H1 (cell line): ENCODE results near the gene C16orf90. TPM values are rescaled to one million over a fixed set of nuclear protein-coding genes. Genes with fewer than 3 reads are reported as not detected.

Source experiments
- CTCF ChIA-PET: fragments of 300-600 bp; sonication (Branson Sonifier 250); formaldehyde crosslinking; loops from one replicate; lab custom pipeline; 2021; ENCODE audit not compliant: partially characterized antibody; lab: Charles Lee
- POLR2A ChIA-PET: fragments of 300-600 bp; sonication (Branson Sonifier 250); formaldehyde crosslinking; loops from one replicate; lab custom pipeline; 2021; ENCODE audit warnings: inconsistent platforms; ENCODE audit not compliant: partially characterized antibody; lab: Charles Lee
- DNase-seq, 2 experiments: peaks; one replicate each; pipeline versions ENCODE4 v3.0.0 to v3.0.0-alpha.2; 2010 to 2022; ENCODE audit warnings: low spot score in 2 of 2, low read depth in 1 of 2, mixed read lengths in 1 of 2
- FAIRE-seq: peaks from 2 replicates; lab custom pipeline; 2011; peaks lifted over from hg19 to GRCh38; lab: Jason Lieb, UNC
- H2AFZ ChIP-seq: 2 replicates; pipeline ENCODE4 v1.8.1; 2012; ENCODE audit warnings: low read length, inconsistent platforms
- H2AK5ac ChIP-seq: 2 replicates; pipeline ENCODE4 v1.6.1; 2013; ENCODE audit warnings: low read depth, low read length
- H2BK120ac ChIP-seq: replicated peaks from 2 replicates; pipeline ENCODE3; 2013; ENCODE audit warnings: low read depth, low read length, inconsistent platforms
- H2BK12ac ChIP-seq: 2 replicates; pipeline ENCODE4 v1.6.1; 2013; ENCODE audit warnings: low read depth, low read length
- H2BK15ac ChIP-seq: 2 replicates; pipeline ENCODE4 v1.6.1; 2013; ENCODE audit warnings: low read length
- H2BK20ac ChIP-seq: 2 replicates; pipeline ENCODE4 v1.6.1; 2013; ENCODE audit warnings: low read length
- H2BK5ac ChIP-seq: 2 replicates; pipeline ENCODE4 v1.6.1; 2013; ENCODE audit warnings: low read depth, low read length
- H3K14ac ChIP-seq: 2 replicates; pipeline ENCODE4 v1.6.1; 2013; ENCODE audit warnings: inconsistent platforms; ENCODE audit not compliant: insufficient read length
- H3K18ac ChIP-seq: 2 replicates; pipeline ENCODE4 v1.6.1; 2013; ENCODE audit warnings: low read length; ENCODE audit errors: extremely low read depth
- H3K23ac ChIP-seq: 2 replicates; pipeline ENCODE4 v1.6.1; 2013; ENCODE audit warnings: inconsistent platforms; ENCODE audit not compliant: insufficient read length
- H3K23me2 ChIP-seq: 2 replicates; pipeline ENCODE4 v1.6.1; 2013; ENCODE audit warnings: low read depth, low read length
- H3K27ac ChIP-seq: 2 replicates; pipeline ENCODE4 v1.6.1; 2011; ENCODE audit warnings: low read depth, low read length, inconsistent platforms
- H3K27me3 ChIP-seq, 4 experiments: replicated peaks in 1 of 4; 1 replicate in 1 of 4; 2 replicates in 3 of 4; pipeline versions ENCODE4 v1.6.1 to v1.8.1; 2011 to 2013; ENCODE audit warnings: low read length in 3 of 4, mild to moderate bottlenecking in 3 of 4, inconsistent platforms in 2 of 4, mixed read lengths in 2 of 4, moderate library complexity in 1 of 4; ENCODE audit not compliant: control insufficient read depth in 3 of 4, insufficient read depth in 3 of 4; ENCODE audit errors: extremely low read depth in 1 of 4
- H3K36me3 ChIP-seq, 4 experiments: 2 replicates each; pipeline versions ENCODE4 v1.6.1 to v1.8.1; 2011 to 2013; ENCODE audit warnings: mild to moderate bottlenecking in 4 of 4, low read length in 3 of 4, moderate library complexity in 2 of 4, control low read depth in 1 of 4, inconsistent platforms in 1 of 4; ENCODE audit not compliant: insufficient read depth in 4 of 4, control insufficient read depth in 2 of 4
- H3K4ac ChIP-seq: replicated peaks from 2 replicates; pipeline ENCODE3; 2013; ENCODE audit warnings: low read length, low read depth, mixed read lengths, inconsistent platforms; ENCODE audit not compliant: insufficient read length
- H3K4me1 ChIP-seq, 4 experiments: replicated peaks in 1 of 4; 1 replicate in 1 of 4; 2 replicates in 3 of 4; pipeline versions ENCODE4 v1.6.1 to v1.8.1; 2011 to 2013; ENCODE audit warnings: low read length in 3 of 4, inconsistent platforms in 2 of 4, mixed read lengths in 1 of 4; ENCODE audit not compliant: insufficient read depth in 4 of 4, control insufficient read depth in 3 of 4
- H3K4me2 ChIP-seq, 2 experiments: 2 replicates each; pipeline versions ENCODE4 v1.6.1 to v1.8.1; 2011 to 2013; ENCODE audit warnings: low read depth in 2 of 2, low read length in 2 of 2, control low read depth in 1 of 2, inconsistent platforms in 1 of 2, mild to moderate bottlenecking in 1 of 2; ENCODE audit not compliant: insufficient read depth in 1 of 2
- H3K4me3 ChIP-seq, 4 experiments: fragments of 200-600, 300-600 bp in 1 of 4; sonication (generic), shearing (Covaris generic), sonication (Bioruptor Twin) in 1 of 4; 2 replicates each; pipeline versions ENCODE4 v1.5.1 to v1.8.1; 2011 to 2016; ENCODE audit warnings: low read length in 4 of 4, low read depth in 3 of 4, control low read depth in 2 of 4, inconsistent platforms in 2 of 4, mild to moderate bottlenecking in 2 of 4, mixed read lengths in 1 of 4, moderate library complexity in 1 of 4; ENCODE audit not compliant: insufficient read depth in 2 of 4; ENCODE audit errors: extremely low read depth in 1 of 4
- H3K56ac ChIP-seq: replicated peaks from 2 replicates; pipeline ENCODE3; 2013; ENCODE audit warnings: low read depth, mild to moderate bottlenecking, mixed read lengths, low read length, inconsistent platforms; ENCODE audit not compliant: insufficient read length
- H3K79me1 ChIP-seq: 2 replicates; pipeline ENCODE4 v1.6.1; 2013; ENCODE audit warnings: low read depth, low read length, control low read depth
- H3K79me2 ChIP-seq, 2 experiments: 2 replicates each; pipeline versions ENCODE4 v1.6.1 to v1.8.1; 2012 to 2013; ENCODE audit warnings: low read length in 2 of 2, mild to moderate bottlenecking in 2 of 2, inconsistent platforms in 1 of 2; ENCODE audit not compliant: insufficient read depth in 2 of 2, control insufficient read depth in 1 of 2
- H3K9ac ChIP-seq, 4 experiments: replicated peaks in 1 of 4; 1 replicate in 1 of 4; 2 replicates in 3 of 4; pipeline versions ENCODE4 v1.6.1 to v1.8.1; 2011 to 2013; ENCODE audit warnings: low read depth in 3 of 4, low read length in 3 of 4, control low read depth in 2 of 4, mild to moderate bottlenecking in 2 of 4, moderate library complexity in 2 of 4, inconsistent platforms in 1 of 4; ENCODE audit errors: extremely low read depth in 1 of 4
- H3K9me3 ChIP-seq, 2 experiments: 2 replicates each; pipeline versions ENCODE4 v1.6.1 to v1.8.1; 2012 to 2013; ENCODE audit warnings: mild to moderate bottlenecking in 2 of 2, moderate library complexity in 2 of 2, control low read depth in 1 of 2, inconsistent platforms in 1 of 2, low read depth in 1 of 2, low read length in 1 of 2, mixed read lengths in 1 of 2; ENCODE audit not compliant: insufficient read depth in 2 of 2
- H4K20me1 ChIP-seq, 2 experiments: replicated peaks in 1 of 2; 2 replicates each; pipeline versions ENCODE3 to v1.8.1; 2011 to 2013; ENCODE audit warnings: inconsistent platforms in 2 of 2, low read length in 2 of 2, mild to moderate bottlenecking in 1 of 2; ENCODE audit not compliant: insufficient read depth in 2 of 2, control insufficient read depth in 1 of 2
- H4K5ac ChIP-seq: 2 replicates; pipeline ENCODE4 v1.6.1; 2013; ENCODE audit warnings: low read length, low read depth, mixed read lengths, inconsistent platforms; ENCODE audit not compliant: insufficient read length
- H4K8ac ChIP-seq: 2 replicates; pipeline ENCODE4 v1.8.0; 2013; ENCODE audit warnings: mild to moderate bottlenecking, moderate library complexity, low read length, inconsistent platforms; ENCODE audit not compliant: insufficient read depth; ENCODE audit errors: extremely low read depth
- H4K91ac ChIP-seq: replicated peaks from 2 replicates; pipeline ENCODE3; 2013; ENCODE audit warnings: low read length, mixed read lengths, inconsistent platforms; ENCODE audit not compliant: insufficient read length
- ASH2L ChIP-seq: fragments of 200-600, 300-600 bp; sonication (generic); IDR thresholded peaks from one replicate; pipeline ENCODE4 v1.7.1; 2017; ENCODE audit warnings: low read length
- CEBPB ChIP-seq: IDR thresholded peaks from 2 replicates; pipeline ENCODE4 v1.6.1; 2012; ENCODE audit warnings: low read depth, low read length
- CHD2 ChIP-seq: IDR thresholded peaks from 2 replicates; pipeline ENCODE4 v1.6.1; 2012; ENCODE audit warnings: low read length, improper control_type of control experiment
- EZH2 ChIP-seq: fragments of 200-600 bp; sonication (generic); IDR thresholded peaks from 2 replicates; pipeline ENCODE4 v1.7.1; 2012; ENCODE audit warnings: low read depth, mild to moderate bottlenecking, moderate library complexity, low read length, inconsistent platforms; ENCODE audit not compliant: severe bottlenecking
- POU5F1 ChIP-seq: IDR thresholded peaks from 2 replicates; pipeline ENCODE4 v1.6.1; 2011; ENCODE audit warnings: low read depth, mild to moderate bottlenecking, low read length, moderate library complexity
- WGBS, 2 experiments: shearing (Covaris generic) in 1 of 2; methylation state at CpG; one replicate each; pipeline versions ENCODE4 v1.1.6 to v1.1.7; 2013 to 2015; ENCODE audit warnings: low lambda C conversion rate in 2 of 2, mixed read lengths in 2 of 2, inconsistent platforms in 1 of 2, low coverage in 1 of 2, missing lambda C conversion rate in 1 of 2; ENCODE audit not compliant: insufficient replicate concordance in 2 of 2, insufficient coverage in 1 of 2, insufficient read length in 1 of 2; ENCODE audit errors: extremely low coverage in 1 of 2, missing lambda C conversion rate in 1 of 2; 5-methylcytosine and 5-hydroxymethylcytosine counted together
- polyA plus RNA-seq, 7 experiments: library from polyadenylated mRNA; depleted of rRNA in 3 of 7; stranded (reverse) in 5 of 7; unstranded in 2 of 7; fragments of >200 nt in 5 of 7; fragments of 200-250 nt in 2 of 7; gene quantifications; 1 replicate in 5 of 7; 2 replicates in 1 of 7; 4 replicates in 1 of 7; pipeline versions ENCODE4 v1.2.1 to v1.2.3, GENCODE V29; 2011 to 2013; ENCODE audit warnings: missing spikeins in 2 of 7, mixed read lengths in 2 of 7
- total RNA-seq: library from RNA; stranded (reverse); fragmentation: NEBNext Ultra II Directional; extraction: Animal tissue kit (Norgen Biotek cat#: 25700); gene quantifications from 2 replicates; pipeline ENCODE4 v1.2.1, GENCODE V29; 2021

Gene C16orf90
- total and polyA plus RNA-seq, 2 of the 8 experiments (the other 6 are each of a cell fraction or from before 2014, with no cell fraction given): not detected

GRCh38 chr16:3530371-3530914 is 35.2 kb upstream of the C16orf90 start:
- Histone ChIP-seq H3K9ac (no peak overlapping the region), H3K56ac (no peak overlapping the region), H4K8ac (no peak overlapping the region), H2BK20ac (no peak overlapping the region), H2BK120ac (no peak overlapping the region), H3K36me3 (peaks cover 0 to 18% (median 8%) of the 10 kb centered on the region in 4 experiments; a peak in 4 of 8 replicates), H2BK12ac (no peak overlapping the region), H3K23ac (no peak overlapping the region), H2AK5ac (no peak overlapping the region), H3K14ac (no peak overlapping the region), H3K23me2 (no peaks in the 10 kb centered on the region), H3K79me2 (no peaks in the 10 kb centered on the region), H3K4ac (no peak overlapping the region), H2BK15ac (no peak overlapping the region), H3K4me1 (no peaks in the 10 kb centered on the region), H3K9me3 (no peaks in the 10 kb centered on the region), H2BK5ac (no peak overlapping the region), H4K20me1 (peaks cover 0 to 1% of the 10 kb centered on the region in 2 experiments), H3K4me2 (no peak overlapping the region), H4K5ac (no peak overlapping the region), H4K91ac (no peak overlapping the region), H3K79me1 (no peaks in the 10 kb centered on the region), H3K4me3 (no peak overlapping the region), H2AFZ (no peak overlapping the region), H3K27me3 (no peaks in the 10 kb centered on the region), H3K18ac (no peak overlapping the region), H3K27ac (no peak overlapping the region)
- TF ChIP-seq POU5F1 (no peak), CHD2 (no peak), EZH2 (no peak), ASH2L (no peak), CEBPB (no peak)
- ChIA-PET POLR2A (interaction anchor here (0.5 kb wide), 1 partner anchor 15 kb away, joined by 3 read pairs; no protein-coding TSS in a partner anchor), CTCF (interaction anchor here (1.8 kb wide), 1 partner anchor 9 kb away, joined by 6 read pairs; no protein-coding TSS in a partner anchor)
- FAIRE-seq (no peak), DNase-seq (no peak)
- 97% methylated on average over 12 of the region's 12 CpGs; no CpG with 5 or more reads in 1 of the 2 experiments for WGBS, 2 experiments
